PC-9 (cell line): ENCODE results near the gene CNTFR. TPM values are rescaled to one million over a fixed set of nuclear protein-coding genes. Genes with fewer than 3 reads are reported as not detected.

Experiments used
- BruUV-seq: library from RNA; stranded (reverse); fragments of 400-500 nt; replicated peaks from 2 replicates; lab custom pipeline; 2021; lab: Mats Ljungman, UMichigan
- CTCF ChIA-PET: fragments of 300-600 bp; sonication (Branson Sonifier 250); formaldehyde crosslinking; loops from one replicate; lab custom pipeline; 2022; ENCODE audit warnings: antibody characterized with exemption; lab: Charles Lee
- POLR2A ChIA-PET: fragments of 300-600 bp; sonication (Branson Sonifier 250); formaldehyde crosslinking; loops from one replicate; lab custom pipeline; 2022; ENCODE audit warnings: antibody characterized with exemption; ENCODE audit not compliant: unreplicated experiment; lab: Charles Lee
- DNase-seq, 2 experiments: peaks; one replicate each; pipeline versions ENCODE4 v3.0.0 to v3.0.0-alpha.2; 2015 to 2022; ENCODE audit warnings: mixed read lengths in 1 of 2
- H2AFZ ChIP-seq: fragments of 200-600 bp; sonication (generic); 2 replicates; pipeline ENCODE4 v1.8.1; 2017; ENCODE audit warnings: antibody characterized with exemption
- H3F3A ChIP-seq: fragments of 200-600 bp; sonication (generic); 2 replicates; pipeline ENCODE4 v1.8.1; 2017; ENCODE audit warnings: antibody characterized with exemption, mild to moderate bottlenecking, low read depth; ENCODE audit not compliant: insufficient read depth
- H3K27ac ChIP-seq: fragments of 200-600 bp; sonication (generic); 2 replicates; pipeline ENCODE4 v1.6.1; 2016; ENCODE audit warnings: mixed run types
- H3K27me3 ChIP-seq: fragments of 200-600 bp; sonication (generic); 2 replicates; pipeline ENCODE4 v1.6.1; 2016; ENCODE audit warnings: low read depth, mixed run types; ENCODE audit not compliant: insufficient read depth
- H3K36me3 ChIP-seq: fragments of 200-600 bp; sonication (generic); 2 replicates; pipeline ENCODE4 v1.6.1; 2016; ENCODE audit warnings: low read depth, mixed run types
- H3K4me1 ChIP-seq: fragments of 200-600 bp; sonication (generic); replicated peaks from 2 replicates; pipeline ENCODE4 v1.6.1; 2016; ENCODE audit warnings: mixed run types; ENCODE audit not compliant: insufficient read depth
- H3K4me2 ChIP-seq: fragments of 200-600 bp; sonication (generic); 2 replicates; pipeline ENCODE4 v1.6.1; 2017; ENCODE audit warnings: mixed run types
- H3K4me3 ChIP-seq: fragments of 200-600 bp; sonication (generic); 2 replicates; pipeline ENCODE4 v1.6.1; 2016; ENCODE audit warnings: mixed run types
- H3K79me2 ChIP-seq: fragments of 200-600 bp; sonication (generic); 2 replicates; pipeline ENCODE4 v1.6.1; 2017; ENCODE audit warnings: low read depth, mixed run types
- H3K9me2 ChIP-seq: fragments of 200-600 bp; sonication (generic); 2 replicates; pipeline ENCODE4 v1.8.1; 2017; ENCODE audit warnings: mild to moderate bottlenecking; ENCODE audit not compliant: insufficient read depth
- H3K9me3 ChIP-seq: fragments of 200-600 bp; sonication (generic); 2 replicates; pipeline ENCODE4 v1.8.1; 2016; ENCODE audit warnings: low read depth; ENCODE audit not compliant: insufficient read depth
- H4K20me1 ChIP-seq: fragments of 200-600 bp; sonication (generic); 2 replicates; pipeline ENCODE4 v1.8.1; 2017; ENCODE audit not compliant: insufficient read depth
- CTCF ChIP-seq: fragments of 200-600 bp; sonication (generic); conservative IDR thresholded peaks from 2 replicates; pipeline ENCODE4 v1.6.1; 2017; ENCODE audit warnings: mixed run types, antibody characterized with exemption, mild to moderate bottlenecking, moderate library complexity
- EZH2 ChIP-seq: fragments of 200-600 bp; sonication (generic); IDR thresholded peaks from 2 replicates; pipeline ENCODE4 v1.8.0; 2017; ENCODE audit warnings: antibody characterized with exemption, low read depth
- intact Hi-C: fragments of 100-400 bp; cut with micrococcal nuclease; formaldehyde crosslinking; loops from one replicate; pipeline ENCODE4 v1.10.0; 2022; ENCODE audit not compliant: unreplicated experiment
- total RNA-seq: library from RNA; stranded (reverse); gene quantifications from 2 replicates; pipeline ENCODE4 v1.2.3, GENCODE V29; 2021

The CNTFR gene
- total RNA-seq, 1 experiment from 2014 or later = not detected

GRCh38 chr9:34507556-34507955 is 82.0 kb downstream of the CNTFR start:
- intact Hi-C loops = no loop called here
- H3K4me2 ChIP-seq = no peak overlapping the region
- CTCF ChIA-PET = no interaction called here

DNA sequence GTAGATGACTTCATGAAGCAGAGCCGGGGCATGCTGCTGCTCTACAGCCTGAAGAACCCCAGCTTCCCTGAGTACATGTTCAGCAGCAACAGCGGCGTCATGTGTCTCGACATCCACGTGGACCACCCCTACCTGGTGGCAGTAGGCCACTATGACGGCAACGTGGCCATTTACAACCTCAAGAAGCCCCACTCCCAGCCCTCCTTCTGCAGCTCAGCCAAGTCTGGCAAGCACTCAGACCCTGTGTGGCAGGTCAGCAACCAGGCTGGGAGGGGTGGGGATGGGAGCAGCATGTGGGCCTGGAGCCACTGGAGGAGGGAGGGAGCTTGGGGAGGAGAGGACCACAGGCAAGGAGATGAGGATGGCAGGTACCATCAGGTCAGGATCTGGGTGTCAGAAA is 82.9 kb downstream of the CNTFR start:
- H3K79me2 ChIP-seq = no peaks in the 10 kb centered on the region
- CTCF ChIA-PET = no interaction called here
- no peak overlapping the region for H3K4me3 ChIP-seq
- no peaks in the 10 kb centered on the region for H3K36me3 ChIP-seq
- intact Hi-C loops = no loop called here
- no peak overlapping the region for H3K4me2 ChIP-seq
- no peak for DNase-seq
- POLR2A ChIA-PET = interaction anchor here (0.5 kb wide), 1 partner anchor 37 kb away, joined by 14 read pairs; no protein-coding TSS in a partner anchor
- no peaks in the 10 kb centered on the region for H4K20me1 ChIP-seq
- no peaks in the 10 kb centered on the region for H3K9me3 ChIP-seq
- H3K27ac ChIP-seq = no peak overlapping the region
- 0 out of 2 replicates have a peak, but pooled peaks cover 7% of the 10 kb centered on the region for H3K27me3 ChIP-seq
- no peaks in the 10 kb centered on the region for H3K4me1 ChIP-seq
- BruUV-seq = no TSS peak
- H3K9me2 ChIP-seq = no peaks in the 10 kb centered on the region
- no peak overlapping the region for H2AFZ ChIP-seq
- no peaks in the 10 kb centered on the region for H3F3A ChIP-seq
- TF ChIP-seq CTCF (no peak), EZH2 (no peak)

More at GRCh38 chr9:34507556-34507955, 82.0 kb downstream of the CNTFR start:
- no peaks in the 10 kb centered on the region for H3K9me2 ChIP-seq
- no peak overlapping the region for H2AFZ ChIP-seq
- no peaks in the 10 kb centered on the region for H3K4me1 ChIP-seq
- H3K79me2 ChIP-seq = no peaks in the 10 kb centered on the region
- POLR2A ChIA-PET = no interaction called here
- no TSS peak for BruUV-seq
- no peaks in the 10 kb centered on the region for H3K9me3 ChIP-seq
- TF ChIP-seq CTCF = no peak
- no peak for TF ChIP-seq EZH2
- no peak overlapping the region for H3K27ac ChIP-seq
- DNase-seq = no peak
- no peak overlapping the region for H3K4me3 ChIP-seq
- no peaks in the 10 kb centered on the region for H3K36me3 ChIP-seq
- no peaks in the 10 kb centered on the region for H3F3A ChIP-seq
- H3K27me3 ChIP-seq = peaks cover 7% of the 10 kb centered on the region; the same call in 1 of the 2 replicates
- no peaks in the 10 kb centered on the region for H4K20me1 ChIP-seq

DNA sequence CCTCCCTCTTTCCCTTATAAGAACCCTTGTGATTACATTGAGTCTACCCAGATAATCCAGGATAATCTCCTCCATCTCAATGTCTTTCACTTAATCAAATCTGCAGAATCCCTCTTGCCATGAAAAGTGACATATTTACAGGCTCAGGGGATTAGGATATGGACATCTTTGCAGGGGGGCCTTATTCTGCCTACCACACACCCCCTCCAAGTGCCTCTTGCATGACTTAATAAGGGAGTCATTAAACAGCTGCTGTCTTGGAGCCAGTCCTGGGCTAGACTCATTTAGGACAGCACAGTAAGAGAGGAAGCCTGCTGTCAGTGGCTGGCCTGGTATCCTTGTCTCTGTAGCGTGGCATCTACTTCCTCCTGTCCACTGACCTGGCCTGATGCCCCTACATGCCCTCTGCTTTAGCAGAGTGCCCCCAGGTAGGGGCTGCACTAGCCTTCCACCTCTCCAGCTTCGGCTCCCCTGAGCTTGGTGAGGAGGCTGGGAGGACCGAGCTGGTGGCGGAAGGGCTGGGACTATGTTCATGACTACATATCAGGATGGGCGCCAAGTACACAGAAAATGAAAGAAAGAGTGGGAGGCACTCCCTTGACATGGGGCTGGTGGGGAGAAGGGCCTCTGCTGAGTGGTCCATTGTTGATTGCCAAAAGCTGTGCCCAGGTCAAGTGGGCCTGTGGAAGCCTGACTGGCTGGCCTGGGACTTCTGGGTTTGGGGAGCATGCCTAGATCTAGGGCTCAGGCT is 84.0 kb downstream of the CNTFR start:
- Histone ChIP-seq H3K79me2 (no peaks in the 10 kb centered on the region), H3F3A (no peaks in the 10 kb centered on the region), H3K4me3 (no peak overlapping the region), H4K20me1 (no peaks in the 10 kb centered on the region), H3K4me1 (no peaks in the 10 kb centered on the region), H3K9me3 (no peaks in the 10 kb centered on the region), H3K36me3 (no peaks in the 10 kb centered on the region), H3K4me2 (no peak overlapping the region), H2AFZ (no peak overlapping the region), H3K27ac (no peak overlapping the region), H3K9me2 (no peaks in the 10 kb centered on the region), H3K27me3 (0 out of 2 replicates have a peak, but pooled peaks cover 7% of the 10 kb centered on the region)
- BruUV-seq = no TSS peak
- TF ChIP-seq CTCF = no peak
- no peak for TF ChIP-seq EZH2
- ChIA-PET CTCF (no interaction called here), POLR2A (no interaction called here)
- DNase-seq = no peak
- intact Hi-C loops = no loop called here
